ENCODE measurements around the gene TLE3. TPM values are rescaled to one million over a fixed set of nuclear protein-coding genes. Genes with fewer than 3 reads are reported as not detected.
A peak's percentile ranks its signal among the peaks of the same experiment; 100 is the strongest.

The TLE3 gene
- total RNA-seq (2012; rRNA removed): 5.6 and 6.5 TPM in 2 replicates
- polyA plus RNA-seq (2012; rRNA removed): 15.2 and 16.3 TPM in 2 replicates
- 15.9 and 20.8 TPM in 2 replicates for polyA plus RNA-seq (2012; cell fraction: cytosol; rRNA removed)
- 43.1 and 63.1 TPM in 2 replicates for polyA plus RNA-seq (2012; cell fraction: nucleus; rRNA removed; ENCODE audit: low replicate concordance)
- Bru-seq, nascent RNA: percentile 74 among the genes with signal in this experiment
- BruChase-seq, experiment 1, labeled RNA remaining after a 6-hour chase: percentile 48 among the genes with signal in this experiment
- BruChase-seq, experiment 2, labeled RNA remaining after a 2-hour chase: percentile 68 among the genes with signal in this experiment
- long read RNA-seq, partial matches to known transcripts: 5 of 8 reads
- long read RNA-seq, other reads (novel, unspliced or antisense): 3 of 8 reads

- DNase-seq: peak; percentile 98
- Histone ChIP-seq H3K4me3 (ENCODE audit: insufficient read depth, low read depth, low read length) (peak within 1 kb of the TSS; percentile 94), H2BK15ac (ENCODE audit: low read depth, low read length) (no peak within 1 kb of the TSS; the same call in 2 of the 3 replicates), H3K27me3 (ENCODE audit: control insufficient read depth, insufficient read depth, low read length) (peaks cover 5% of the 10 kb centered on the region), H2BK120ac (ENCODE audit: low read depth, low read length) (peak within 1 kb of the TSS; percentile 45; the same call in 1 of the 2 replicates), H4K5ac (ENCODE audit: low read depth, low read length) (peak within 1 kb of the TSS; percentile 51), H2AK9ac (replicated peaks; ENCODE audit: low read depth, low read length, poor library complexity) (peak within 1 kb of the TSS; percentile 88), H4K20me1 (ENCODE audit: insufficient read depth, low read length) (peaks cover 24% of the 10 kb centered on the region), H2BK20ac (ENCODE audit: low read depth, low read length) (no peak within 1 kb of the TSS), H3K9me3 (ENCODE audit: control insufficient read depth, insufficient read depth, low read length) (no peaks in the 10 kb centered on the region), H3K4me1 (ENCODE audit: control insufficient read depth, insufficient read depth, low read length) (peaks cover 33% of the 10 kb centered on the region), H3K14ac (replicated peaks; ENCODE audit: low read depth, low read length) (0 out of 2 replicates have a peak within 1 kb of the TSS, but pooled peaks have one; percentile 22), H3K18ac (ENCODE audit: low read depth, low read length) (peak within 1 kb of the TSS; percentile 30; the same call in 1 of the 2 replicates), H3K36me3 (ENCODE audit: control insufficient read depth, insufficient read depth, low read length) (peaks cover 4% of the 10 kb centered on the region; the same call in 1 of the 2 replicates), H3K9ac (ENCODE audit: low read depth, low read length) (peak within 1 kb of the TSS; percentile 79), H3K4me2 (ENCODE audit: low read depth, low read length) (peak within 1 kb of the TSS; percentile 44), H3K23ac (ENCODE audit: low read depth, low read length) (peak within 1 kb of the TSS; percentile 43; the same call in 1 of the 2 replicates), H3K56ac (ENCODE audit: extremely low read depth, insufficient read depth, low read length) (no peak within 1 kb of the TSS), H2AK5ac (ENCODE audit: low read depth, low read length) (peak within 1 kb of the TSS; percentile 68; the same call in 1 of the 2 replicates), H3K4ac (ENCODE audit: low read depth, low read length) (peak within 1 kb of the TSS; percentile 67), H2AFZ (replicated peaks; ENCODE audit: low read length, poor library complexity) (peak within 1 kb of the TSS; percentile 88), H3K79me1 (ENCODE audit: low read depth in 1 of 2, low read length in 2 of 2) (peaks cover 8 to 28% of the 10 kb centered on the region in 2 experiments; a peak in 3 of 4 replicates), H4K91ac (ENCODE audit: insufficient read depth, low read depth, low read length) (peak within 1 kb of the TSS; percentile 53; the same call in 1 of the 2 replicates), H4K8ac (ENCODE audit: low read depth in 2 of 2, low read length in 2 of 2) (peak within 1 kb of the TSS; percentile 25 to 71; a peak in 2 of 4 replicates), H2BK5ac (ENCODE audit: low read depth, low read length, poor library complexity, severe bottlenecking) (peak within 1 kb of the TSS; percentile 69), H3K9me1 (ENCODE audit: insufficient read depth, low read length) (peaks cover 11% of the 10 kb centered on the region; the same call in 1 of the 2 replicates), H3K27ac (ENCODE audit: insufficient read depth, low read length) (peak within 1 kb of the TSS; percentile 66)
- dilution Hi-C loops (cut with HindIII; ENCODE audit: low sequenced_read_pairs, unreplicated experiment) (no loop called here), intact Hi-C loops (cut with micrococcal nuclease) (loop anchor here (1.0 to 10.0 kb wide), 10 partner anchors 35 to 621 kb away; no protein-coding TSS in a partner anchor), in situ Hi-C loops (cut with MboI; ENCODE audit: low sequenced_read_pairs) (loop anchor here (25.0 kb wide), 1 partner anchor 390 kb away; no protein-coding TSS in a partner anchor)
- ChIA-PET POLR2A (ENCODE audit: unreplicated experiment) (interaction anchor here (0.8 kb wide), 1 partner anchor 539 kb away, joined by 4 read pairs; no protein-coding TSS in a partner anchor), CTCF (interaction anchor here (0.9 kb wide), 1 partner anchor 51 kb away, joined by 3 read pairs; no protein-coding TSS in a partner anchor)
- 0% methylated on average over 14 of the region's 77 CpGs; no CpG with 5 or more reads in 1 of the 2 experiments for WGBS, 2 experiments (ENCODE audit: extremely low coverage in 2 of 2, insufficient read length in 1 of 2)
- peak; percentile 52 for ATAC-seq (ENCODE audit: low read depth)
- BruUV-seq (replicated peaks): TSS peak; percentile 61
- TF ChIP-seq MXI1 (IDR thresholded peaks at IDR 0.05; ENCODE audit: borderline replicate concordance, low read depth, low read length) (peak; percentile 57), FOS (IDR thresholded peaks at IDR 0.05; ENCODE audit: low read depth, low read length) (peak; percentile 66; the same call in 1 of the 2 replicates), RAD21 (IDR thresholded peaks at IDR 0.05; ENCODE audit: low read length) (peak; percentile 58), RFX5 (IDR thresholded peaks at IDR 0.05; ENCODE audit: low read depth, low read length) (no peak), USF2 (IDR thresholded peaks at IDR 0.05; ENCODE audit: low read depth, low read length) (peak; percentile 95), CHD1 (IDR thresholded peaks at IDR 0.05; ENCODE audit: low read depth, low read length) (no peak), MAZ (IDR thresholded peaks at IDR 0.05; ENCODE audit: borderline replicate concordance, low read depth, low read length) (0 out of 2 replicates have a peak, but pooled peaks have one; percentile 28), BHLHE40 (IDR thresholded peaks at IDR 0.05; ENCODE audit: low read depth, low read length) (peak; percentile 52; the same call in 1 of the 2 replicates), RCOR1 (IDR thresholded peaks at IDR 0.05; ENCODE audit: insufficient replicate concordance, low read length) (no peak), NFE2L2 (IDR thresholded peaks at IDR 0.05; ENCODE audit: low read depth, low read length) (peak; percentile 12; the same call in 1 of the 2 replicates), SMC3 (IDR thresholded peaks at IDR 0.05; ENCODE audit: low read depth, low read length) (peak; percentile 35), ELK1 (IDR thresholded peaks at IDR 0.05; ENCODE audit: borderline replicate concordance, low read depth, low read length) (no peak)
These were observed at the start of gene TLE3 for GRCh38 chr15:70097321-70098152. Gene TLE3 (minus strand): TSS chr15:70097917. CDS start chr15:70096798, 1,119 bp downstream.
